ENCODE data around the gene NXT1.

DNA sequence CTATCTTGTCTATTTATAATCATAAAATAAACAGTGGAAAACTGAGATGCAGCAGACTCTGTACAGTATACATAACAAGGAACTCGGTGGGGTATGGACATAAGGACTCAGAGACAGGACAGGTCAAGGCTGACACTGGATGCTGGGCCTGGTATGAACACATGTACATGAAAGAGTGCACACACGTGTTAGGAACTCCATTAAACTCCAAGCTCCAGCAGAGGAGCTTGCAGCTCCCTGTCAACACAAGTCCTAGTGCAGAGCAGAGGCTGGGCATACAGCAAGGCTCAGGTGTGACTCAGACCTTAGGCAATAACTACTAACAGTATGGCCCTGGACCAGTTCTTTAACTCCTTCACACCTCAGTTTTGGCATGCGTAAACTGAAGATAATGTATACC lies 53.6 kb downstream of the NXT1 start:
- TF ChIP-seq, protein P1, sequence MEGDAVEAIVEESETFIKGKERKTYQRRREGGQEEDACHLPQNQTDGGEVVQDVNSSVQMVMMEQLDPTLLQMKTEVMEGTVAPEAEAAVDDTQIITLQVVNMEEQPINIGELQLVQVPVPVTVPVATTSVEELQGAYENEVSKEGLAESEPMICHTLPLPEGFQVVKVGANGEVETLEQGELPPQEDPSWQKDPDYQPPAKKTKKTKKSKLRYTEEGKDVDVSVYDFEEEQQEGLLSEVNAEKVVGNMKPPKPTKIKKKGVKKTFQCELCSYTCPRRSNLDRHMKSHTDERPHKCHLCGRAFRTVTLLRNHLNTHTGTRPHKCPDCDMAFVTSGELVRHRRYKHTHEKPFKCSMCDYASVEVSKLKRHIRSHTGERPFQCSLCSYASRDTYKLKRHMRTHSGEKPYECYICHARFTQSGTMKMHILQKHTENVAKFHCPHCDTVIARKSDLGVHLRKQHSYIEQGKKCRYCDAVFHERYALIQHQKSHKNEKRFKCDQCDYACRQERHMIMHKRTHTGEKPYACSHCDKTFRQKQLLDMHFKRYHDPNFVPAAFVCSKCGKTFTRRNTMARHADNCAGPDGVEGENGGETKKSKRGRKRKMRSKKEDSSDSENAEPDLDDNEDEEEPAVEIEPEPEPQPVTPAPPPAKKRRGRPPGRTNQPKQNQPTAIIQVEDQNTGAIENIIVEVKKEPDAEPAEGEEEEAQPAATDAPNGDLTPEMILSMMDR (IDR thresholded peaks at IDR 0.05), result no peak
- TF ChIP-seq EZH2 (IDR thresholded peaks at IDR 0.05; ENCODE audit: borderline replicate concordance, insufficient read depth, low read depth, low read length, poor library complexity, severe bottlenecking), result no peak

Data from B cell (primary cell).